GM18511 (cell line): ENCODE measurements around the gene BTG1.

ENCODE experiments used
- ATAC-seq: cut with Tn5 transposase; IDR thresholded peaks from one replicate; pipeline ENCODE4 v1.9.1; 2021; ENCODE audit warnings: mild to moderate bottlenecking, moderate library complexity; ENCODE audit not compliant: unreplicated experiment

BTG1 gene

GRCh38 chr12:92134638-92135274 lies 10.9 kb downstream of the BTG1 start:
- peak; percentile 26 for ATAC-seq

DNA sequence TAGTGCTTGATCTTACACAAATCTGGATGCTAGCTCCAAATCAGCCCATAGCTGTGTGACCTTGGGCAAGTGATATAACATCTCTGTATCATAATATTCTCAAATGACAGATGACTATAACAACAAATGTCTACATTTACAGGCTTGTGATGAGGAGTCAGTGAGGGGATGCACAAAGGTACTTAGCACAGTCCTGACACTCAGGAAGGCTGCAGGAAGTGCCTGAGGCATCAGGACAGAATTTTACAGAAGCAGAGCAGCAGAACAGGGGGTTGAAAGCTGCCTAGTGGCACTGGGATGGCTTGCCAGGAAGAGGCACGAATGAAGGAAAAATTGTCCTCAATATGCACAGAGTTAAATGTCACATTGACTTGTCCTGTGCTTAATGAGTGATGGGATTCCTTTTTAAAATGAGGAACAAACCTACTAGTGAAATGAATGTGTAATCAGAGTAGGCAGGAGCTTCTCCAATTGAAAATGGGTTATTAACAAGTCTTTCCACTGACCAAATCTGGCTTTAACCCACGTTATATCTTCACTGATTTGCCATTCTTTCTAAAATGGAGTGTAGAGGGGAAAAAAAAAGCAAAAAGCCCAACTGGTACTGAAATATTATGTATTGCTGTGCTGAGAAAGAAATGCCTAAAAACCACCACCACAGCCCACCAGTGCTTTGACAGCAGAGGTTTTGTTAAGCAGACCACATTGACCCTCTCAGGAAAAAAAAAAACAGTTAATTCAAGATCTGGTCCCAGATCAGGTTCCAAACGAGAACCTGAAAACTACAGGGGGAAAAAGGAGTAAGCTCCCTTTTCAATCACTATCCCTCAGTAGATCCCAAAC lies 11.6 kb downstream of the BTG1 start:
- peak; percentile 45 for ATAC-seq

DNA sequence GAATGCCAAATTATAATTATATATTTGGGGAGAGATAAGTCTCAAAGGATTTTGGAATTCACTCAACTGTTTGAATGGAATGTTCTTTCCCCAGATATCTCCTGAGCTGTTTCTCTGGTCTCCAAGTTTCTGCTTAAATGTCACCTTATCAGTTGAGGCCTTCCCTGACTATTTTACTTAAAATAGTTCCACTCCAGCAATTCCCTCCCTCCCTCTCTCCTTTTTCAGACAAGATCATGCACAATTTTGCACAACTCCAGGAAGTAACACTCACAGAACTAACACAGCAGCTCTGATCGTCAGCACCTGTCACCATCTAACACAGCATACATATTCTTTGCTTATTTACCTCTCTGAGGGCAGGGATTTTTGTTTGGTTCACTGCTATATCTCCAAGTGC lies 12.5 kb downstream of the BTG1 start:
- no peak for ATAC-seq

DNA sequence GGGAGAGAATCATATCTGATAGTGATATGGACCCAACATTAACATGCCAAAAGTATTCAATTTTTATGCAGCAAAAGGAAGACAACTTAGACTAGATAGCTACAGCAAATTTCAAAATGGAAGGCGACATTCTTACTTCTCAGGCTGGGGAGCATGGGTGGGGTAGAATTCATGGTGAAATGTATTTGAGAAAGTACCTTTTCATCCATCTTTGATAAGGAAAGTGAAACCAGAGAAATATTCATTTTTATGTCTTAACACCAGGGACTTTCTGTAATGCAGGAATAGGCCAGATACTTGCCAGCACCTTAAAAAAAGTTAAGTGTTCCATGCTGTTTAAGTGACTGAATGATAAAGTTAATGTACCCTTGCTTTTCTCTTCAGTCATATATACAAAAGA lies 13.4 kb downstream of the BTG1 start:
- no peak for ATAC-seq

DNA sequence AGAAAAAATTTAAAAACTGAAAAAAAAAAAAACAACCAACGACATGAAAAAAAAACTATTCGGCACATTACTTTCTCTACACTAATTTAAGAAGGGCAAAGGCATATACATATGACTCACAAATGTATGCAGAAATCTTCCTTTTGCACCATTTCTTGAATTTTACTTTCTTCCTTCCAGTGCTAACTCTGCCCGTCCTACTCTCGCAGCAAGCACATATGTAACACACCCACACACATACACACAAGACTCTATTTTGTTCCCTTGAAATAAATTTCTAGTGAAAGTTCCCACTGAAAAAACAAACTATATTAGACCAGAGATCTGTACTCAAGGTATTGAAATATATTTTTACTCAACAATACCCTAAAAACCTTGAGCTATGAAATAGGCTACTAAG lies 14.6 kb downstream of the BTG1 start:
- no peak for ATAC-seq

- no peak for ATAC-seq
Observed at GRCh38 chr12:92129609-92130008, 16.0 kb downstream of the BTG1 start.

- no peak for ATAC-seq
Observed at GRCh38 chr12:92128612-92129011, 17.0 kb downstream of the BTG1 start.

DNA sequence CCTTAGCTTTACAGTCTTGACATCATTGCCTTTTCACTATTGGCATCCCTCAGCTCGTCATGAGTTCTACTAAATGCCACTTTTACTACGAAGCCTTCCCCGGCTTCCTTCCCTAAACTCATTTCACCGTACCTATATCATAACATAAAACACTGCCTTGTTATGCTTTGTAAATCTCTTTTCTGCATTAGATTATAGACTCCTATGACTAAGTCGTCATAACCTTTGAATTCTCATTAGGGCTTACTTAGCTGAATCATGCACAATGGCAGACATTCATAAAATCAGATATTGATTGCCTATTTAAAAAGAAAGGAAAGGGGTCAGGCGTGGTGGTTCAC lies 21.0 kb downstream of the BTG1 start:
- ATAC-seq: no peak

GRCh38 chr12:92123780-92124688 lies 21.6 kb downstream of the BTG1 start:
- peak; percentile 41 for ATAC-seq

- no peak for ATAC-seq
Observed at GRCh38 chr12:92122941-92123779, 22.5 kb downstream of the BTG1 start.

DNA sequence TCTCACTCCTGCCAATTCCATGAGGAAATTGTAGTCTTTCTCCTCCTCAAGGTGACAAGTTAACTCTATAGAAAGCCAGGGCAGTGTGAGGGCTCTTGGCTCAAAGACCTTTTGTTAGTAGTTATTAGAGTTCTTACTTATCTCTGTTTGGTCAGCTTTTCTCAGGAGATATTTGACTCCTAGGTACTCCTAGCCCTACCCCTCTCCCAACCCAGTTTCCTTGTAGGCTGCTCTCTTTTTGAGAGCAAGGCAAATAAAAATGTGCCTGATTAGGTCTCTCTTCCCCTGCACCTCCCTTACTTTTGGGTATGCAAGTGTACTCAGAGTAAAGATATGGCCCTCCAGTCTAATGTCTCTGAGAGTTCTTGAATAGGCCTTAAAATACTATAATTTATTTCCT lies 23.8 kb downstream of the BTG1 start:
- no peak for ATAC-seq

DNA sequence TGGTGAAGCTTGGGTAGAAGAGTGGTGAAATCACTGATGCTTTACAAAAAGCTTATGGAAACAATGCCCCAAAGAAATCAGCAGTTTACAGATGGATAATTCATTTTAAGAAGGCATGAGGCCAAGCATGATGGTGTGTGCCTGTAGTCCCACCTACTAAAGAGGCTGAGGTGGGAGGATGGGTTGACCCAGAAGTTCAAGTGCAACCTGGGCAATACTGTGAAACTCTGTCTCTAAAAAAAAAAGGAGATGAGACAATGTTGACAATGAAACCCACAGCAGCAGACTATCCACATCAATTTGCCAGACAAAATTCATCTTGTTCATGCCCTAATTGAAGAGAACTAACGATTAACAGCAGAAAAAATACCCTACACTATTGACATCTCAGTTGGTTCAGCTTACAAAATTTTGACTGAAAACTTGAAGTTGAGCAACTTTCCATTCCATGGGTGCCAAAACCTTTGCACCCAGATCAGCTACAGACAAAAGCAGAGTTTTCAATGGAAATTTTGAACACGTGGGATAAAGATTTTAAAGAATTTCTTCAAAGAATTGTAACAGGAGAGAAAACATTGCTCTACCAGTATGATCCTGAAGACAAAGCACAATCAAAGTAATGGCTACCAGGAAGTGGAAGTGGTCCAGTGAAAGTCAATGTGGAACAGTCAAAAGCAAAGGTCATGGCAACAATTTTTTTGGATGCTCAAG lies 26.7 kb downstream of the BTG1 start:
- ATAC-seq: no peak

- no peak for ATAC-seq
Observed at GRCh38 chr12:92114834-92115233, 30.8 kb downstream of the BTG1 start.

- ATAC-seq: peak; percentile 83
Observed at GRCh38 chr12:92111256-92111655, 34.4 kb downstream of the BTG1 start.

- ATAC-seq: no peak
Observed at GRCh38 chr12:92110083-92110640, 35.5 kb downstream of the BTG1 start.

DNA sequence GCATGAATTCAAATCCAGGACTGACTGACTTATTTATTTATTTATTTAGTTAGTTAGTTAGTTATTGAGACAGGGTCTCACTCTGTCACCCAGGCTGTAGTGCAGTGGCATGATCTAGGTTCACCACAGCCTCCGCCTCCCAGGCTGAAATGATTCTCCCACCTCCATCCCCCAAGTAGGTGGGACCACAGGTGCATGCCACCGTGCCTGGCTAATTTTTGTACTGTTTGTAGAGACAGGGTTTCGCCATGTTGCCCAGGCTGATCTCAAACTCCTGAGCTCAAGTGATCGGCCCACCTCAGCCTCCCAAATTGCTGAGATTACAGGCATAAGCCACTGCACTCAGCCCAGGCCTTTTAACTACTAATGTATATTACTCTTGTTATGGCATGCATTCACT lies 36.0 kb downstream of the BTG1 start:
- ATAC-seq: no peak

GRCh38 chr12:92108651-92109050 lies 37.0 kb downstream of the BTG1 start:
- no peak for ATAC-seq

GRCh38 chr12:92107621-92108131 lies 38.0 kb downstream of the BTG1 start:
- no peak for ATAC-seq

- no peak for ATAC-seq
Observed at GRCh38 chr12:92107094-92107493, 38.6 kb downstream of the BTG1 start.

- no peak for ATAC-seq
Observed at GRCh38 chr12:92105676-92106075, 40.0 kb downstream of the BTG1 start.
